DMS79 treated with DMSO at 0.1 percent for 48 hours (cell line): ENCODE data around the gene ACACA.
A peak's percentile ranks its signal among the peaks of the same experiment; 100 is the strongest.
"Not testable (repeated sequence)": the region's sequence is repeated elsewhere in the genome, so short reads cannot be mapped to it uniquely, and the experiment has no call there.

Experiments
- DNase-seq: peaks from one replicate; lab custom pipeline; 2025; lab: John Stamatoyannopoulos, UW

ACACA gene

GRCh38 chr17:37393352-37393751 is 13.3 kb downstream of the ACACA start:
- no peak for DNase-seq

- DNase-seq, result peak; percentile 49
These were observed 14.5 kb downstream of the ACACA start for GRCh38 chr17:37392024-37392590.

- no peak for DNase-seq
These were observed 15.5 kb downstream of the ACACA start for GRCh38 chr17:37391146-37391545.

- peak; percentile 60 for DNase-seq
These were observed 17.5 kb downstream of the ACACA start for GRCh38 chr17:37389160-37389559.

- no peak for DNase-seq
These were observed 18.4 kb downstream of the ACACA start for GRCh38 chr17:37388266-37388665.

- no peak for DNase-seq
These were observed 20.2 kb downstream of the ACACA start for GRCh38 chr17:37386462-37386861.

- no peak for DNase-seq
These were observed 21.1 kb downstream of the ACACA start for GRCh38 chr17:37385474-37385990.

- DNase-seq, result no peak
These were observed 22.0 kb downstream of the ACACA start for GRCh38 chr17:37384560-37385149.

- no peak for DNase-seq
These were observed 24.6 kb downstream of the ACACA start for GRCh38 chr17:37382056-37382455.

- DNase-seq, result no peak
These were observed 30.9 kb downstream of the ACACA start, which contains the start of gene C17orf78 for GRCh38 chr17:37375706-37376105. TSS of gene C17orf78 (plus strand) at chr17:37375985. CDS start at chr17:37376093, 108 bp downstream.

- DNase-seq, result peak; percentile 85
These were observed 33.0 kb downstream of the ACACA start for GRCh38 chr17:37373530-37374159.

- DNase-seq, result no peak
These were observed 38.1 kb downstream of the ACACA start for GRCh38 chr17:37368577-37368976.

GRCh38 chr17:37365589-37365988 is 41.0 kb downstream of the ACACA start:
- DNase-seq, result no peak

GRCh38 chr17:37361543-37361942 is 45.1 kb downstream of the ACACA start:
- peak; percentile 53 for DNase-seq

- DNase-seq, result no peak
These were observed 46.0 kb downstream of the ACACA start for GRCh38 chr17:37360632-37361031.

- peak; percentile 86 for DNase-seq
These were observed 46.9 kb downstream of the ACACA start for GRCh38 chr17:37359682-37360188.

- DNase-seq, result peak; percentile 90
These were observed 47.6 kb downstream of the ACACA start for GRCh38 chr17:37358830-37359681.

- peak; percentile 59 for DNase-seq
These were observed 48.4 kb downstream of the ACACA start for GRCh38 chr17:37358098-37358829.

- not testable (repeated sequence) for DNase-seq
These were observed 49.7 kb downstream of the ACACA start for GRCh38 chr17:37356796-37357569.

- DNase-seq, result not testable (repeated sequence)
These were observed 59.7 kb downstream of the ACACA start for GRCh38 chr17:37346863-37347402.
